MG63 (cell line): ENCODE results near the gene PXDN. TPM values are rescaled to one million over a fixed set of nuclear protein-coding genes. Genes with fewer than 3 reads are reported as not detected.
A peak's percentile ranks its signal among the peaks of the same experiment; 100 is the strongest.
"Not testable (repeated sequence)": the region's sequence is repeated elsewhere in the genome, so short reads cannot be mapped to it uniquely, and the experiment has no call there.

ENCODE experiments used
- DNase-seq: peaks from one replicate; pipeline ENCODE4 v3.0.0-alpha.2; 2020
- H3K27me3 ChIP-seq: fragments of 250-450 bp; sonication (Bioruptor Pico); 2 replicates; pipeline ENCODE4 v1.5.1; 2020; ENCODE audit warnings: mild to moderate bottlenecking, moderate library complexity
- H3K36me3 ChIP-seq: fragments of 250-450 bp; sonication (Bioruptor Pico); 2 replicates; pipeline ENCODE4 v1.5.1; 2020; ENCODE audit warnings: mild to moderate bottlenecking, moderate library complexity
- H3K4me3 ChIP-seq: fragments of 250-450 bp; sonication (Bioruptor Pico); 2 replicates; pipeline ENCODE4 v1.5.1; 2020; ENCODE audit warnings: mild to moderate bottlenecking, moderate library complexity
- H3K9me3 ChIP-seq: fragments of 250-450 bp; sonication (Bioruptor Pico); 2 replicates; pipeline ENCODE4 v1.5.1; 2020; ENCODE audit warnings: mild to moderate bottlenecking, moderate library complexity
- total RNA-seq: library from RNA; depleted of rRNA; stranded (reverse); fragments of >200 nt; shearing (Covaris generic); gene quantifications from 2 replicates; pipeline ENCODE4 v1.2.3, GENCODE V29; 2014; ENCODE audit warnings: low replicate concordance

Gene PXDN
- total RNA-seq, 1 experiment from 2014 or later = 204 TPM

DNA sequence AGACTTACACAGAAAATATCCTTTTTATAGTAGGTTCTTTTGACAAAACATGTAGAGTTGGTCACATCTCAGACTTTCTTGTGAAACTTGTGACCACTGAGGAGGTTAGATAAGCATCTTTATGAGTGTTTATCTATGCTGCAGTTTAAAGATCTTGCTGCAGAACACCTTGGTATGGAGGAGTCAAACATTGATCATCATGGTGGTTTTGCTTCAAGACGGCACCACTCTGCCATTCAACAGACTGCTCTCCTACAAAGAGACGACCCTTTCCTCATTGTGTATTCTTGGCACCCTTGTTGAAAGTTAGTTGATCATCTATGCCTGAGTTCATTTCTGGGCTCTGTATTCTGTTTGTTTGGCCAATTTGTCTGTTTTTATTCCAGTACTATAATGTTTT, 20.0 kb downstream of the PXDN start:
- peaks cover 46% of the 10 kb centered on the region for H3K36me3 ChIP-seq
- DNase-seq, H3K4me3 ChIP-seq, H3K27me3 ChIP-seq, H3K9me3 ChIP-seq: not testable (repeated sequence)

DNA sequence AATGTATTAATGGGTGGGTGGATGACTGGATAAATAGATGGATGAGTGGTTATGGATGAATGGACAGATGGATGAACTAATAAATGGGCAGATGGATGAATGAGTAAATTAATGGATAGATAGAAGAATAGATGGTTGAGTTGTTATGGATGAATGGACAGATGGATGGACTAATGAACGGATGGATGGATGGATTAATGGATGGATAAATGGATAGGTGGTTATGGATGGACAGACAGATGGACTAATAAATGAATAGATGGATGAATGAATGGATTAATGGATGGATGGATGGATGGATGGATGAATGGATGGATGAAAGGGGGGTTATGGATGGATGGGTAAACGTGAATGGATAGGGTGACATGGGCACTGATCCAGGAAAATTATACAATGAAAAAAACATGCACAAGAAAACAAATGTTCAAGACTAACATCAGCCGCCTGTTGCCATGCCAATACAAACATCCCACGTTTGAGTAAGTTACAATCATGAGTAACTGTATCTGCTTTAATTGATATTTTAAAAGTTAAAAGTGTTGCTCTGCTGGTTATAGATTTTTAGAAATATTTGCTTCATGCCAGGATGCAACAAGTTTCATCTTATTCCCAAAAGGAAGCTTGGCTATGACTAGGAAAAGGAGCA, 20.8 kb downstream of the PXDN start:
- DNase-seq = no peak

DNA sequence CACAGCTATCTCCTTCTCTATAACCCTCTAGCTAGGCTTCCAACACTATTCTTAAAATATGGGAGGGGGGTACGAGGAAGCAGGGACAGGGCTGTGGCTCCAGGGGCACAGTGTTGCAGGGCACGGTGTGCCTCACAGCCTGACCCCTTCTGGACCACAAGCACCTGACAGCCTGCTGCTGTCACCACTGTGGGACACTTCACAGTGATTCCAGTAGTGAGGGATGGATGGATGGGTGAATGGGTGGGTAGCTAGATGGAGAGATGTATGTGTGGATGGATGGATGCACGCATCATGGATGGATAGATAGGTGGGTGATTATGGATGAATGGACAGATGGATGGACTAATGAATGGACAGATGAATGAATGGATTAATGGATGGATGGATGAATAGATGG, 21.6 kb downstream of the PXDN start:
- Histone ChIP-seq H3K4me3 (no peak overlapping the region; the same call in 1 of the 2 replicates), H3K27me3 (no peaks in the 10 kb centered on the region)
- no peak for DNase-seq

More for the DNA sequence above, 20.8 kb downstream of the PXDN start:
- Histone ChIP-seq H3K36me3 (peaks cover 49% of the 10 kb centered on the region), H3K27me3 (no peaks in the 10 kb centered on the region), H3K9me3 (no peaks in the 10 kb centered on the region), H3K4me3 (no peak overlapping the region)

DNA sequence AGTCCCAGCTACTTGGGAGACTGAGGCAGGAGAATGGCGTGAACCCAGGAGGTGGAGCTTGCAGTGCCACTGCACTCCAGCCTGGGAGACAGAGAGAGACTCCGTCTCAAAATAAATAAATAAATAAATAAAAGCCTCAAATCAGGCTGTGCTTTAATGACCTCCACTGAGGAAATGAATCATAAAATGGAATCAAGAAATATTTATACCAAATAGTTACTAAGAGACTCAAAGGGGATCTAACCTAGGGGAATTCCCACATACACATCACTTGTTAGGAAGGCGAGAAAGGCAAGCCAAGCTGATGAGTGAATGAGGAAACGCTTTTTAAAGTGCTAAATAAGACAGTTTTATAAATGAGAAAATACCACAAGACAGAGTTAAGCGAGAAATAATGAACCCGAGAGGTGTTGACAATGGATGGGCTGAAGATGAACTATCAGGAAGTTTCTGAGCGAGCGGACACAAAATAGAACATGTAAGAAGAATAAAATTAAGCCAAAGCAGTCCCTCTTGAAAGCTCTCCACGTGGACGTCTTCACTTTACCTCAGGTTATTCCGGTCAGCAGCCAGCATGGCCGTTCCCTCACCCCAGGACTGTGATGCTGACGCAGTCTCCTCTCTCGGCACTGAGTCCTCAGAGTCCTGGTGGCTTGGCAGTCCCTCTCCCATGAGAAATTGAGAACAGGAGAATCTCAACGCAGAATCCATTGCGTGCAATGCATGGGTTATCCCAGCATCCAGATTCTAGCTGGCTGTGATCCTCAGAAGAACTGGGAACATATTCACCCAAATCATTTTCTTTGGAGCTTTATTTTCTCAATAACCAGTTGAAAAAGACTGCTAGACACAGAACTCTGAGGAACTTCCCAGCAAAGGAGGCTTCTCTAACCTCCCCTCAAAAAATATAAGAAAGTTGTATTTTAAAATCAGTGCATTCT, 22.3 kb downstream of the PXDN start:
- peak overlapping the region; percentile 2; the same call in 1 of the 2 replicates for H3K4me3 ChIP-seq
- peak; percentile 65 for DNase-seq
- H3K9me3 ChIP-seq = no peaks in the 10 kb centered on the region
- peaks cover 41% of the 10 kb centered on the region for H3K36me3 ChIP-seq
- no peaks in the 10 kb centered on the region for H3K27me3 ChIP-seq

More for the DNA sequence above, 21.6 kb downstream of the PXDN start:
- peaks cover 45% of the 10 kb centered on the region for H3K36me3 ChIP-seq
- H3K9me3 ChIP-seq = no peaks in the 10 kb centered on the region

DNA sequence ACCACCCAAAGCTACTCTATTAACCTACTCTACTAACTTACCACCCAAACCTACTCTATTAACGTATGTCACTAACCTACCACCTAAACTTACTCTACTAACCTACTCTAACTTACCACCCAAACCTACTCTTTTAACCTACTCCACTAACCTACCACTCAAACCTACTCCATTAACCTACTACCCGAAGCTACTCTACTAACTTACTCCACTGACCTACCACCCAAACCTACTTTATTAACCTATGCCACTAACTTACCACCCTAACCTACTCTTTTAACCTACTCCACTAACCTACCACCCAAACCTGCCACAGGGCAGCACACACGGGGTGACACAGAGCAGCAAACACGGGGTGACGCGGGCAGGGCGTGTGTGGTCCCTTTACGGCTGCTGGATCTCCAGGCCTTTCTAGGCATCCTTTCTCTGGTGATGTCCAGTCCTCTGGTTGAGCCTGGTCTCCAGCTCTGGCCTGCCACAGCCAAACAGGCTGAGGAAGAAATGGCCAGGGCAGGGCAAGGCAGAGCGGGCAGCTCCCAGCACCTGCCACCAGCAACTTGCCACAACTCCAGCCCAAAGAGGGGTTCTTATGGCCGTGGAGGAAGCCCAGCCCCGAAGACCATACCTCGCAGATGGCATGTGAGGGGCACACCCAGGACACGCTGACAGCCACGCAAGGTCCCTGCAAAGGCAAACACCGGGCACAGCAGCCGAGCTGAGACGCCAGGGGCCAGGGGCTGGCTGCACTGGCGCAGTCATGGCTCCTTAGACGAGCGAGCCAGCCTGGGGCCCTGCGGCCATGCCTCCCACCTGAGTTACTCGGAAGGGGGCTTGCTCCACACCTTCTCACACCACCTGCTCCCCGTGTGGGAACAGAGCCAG, 25.7 kb downstream of the PXDN start:
- DNase-seq = no peak
- peaks cover 31% of the 10 kb centered on the region for H3K36me3 ChIP-seq

DNA sequence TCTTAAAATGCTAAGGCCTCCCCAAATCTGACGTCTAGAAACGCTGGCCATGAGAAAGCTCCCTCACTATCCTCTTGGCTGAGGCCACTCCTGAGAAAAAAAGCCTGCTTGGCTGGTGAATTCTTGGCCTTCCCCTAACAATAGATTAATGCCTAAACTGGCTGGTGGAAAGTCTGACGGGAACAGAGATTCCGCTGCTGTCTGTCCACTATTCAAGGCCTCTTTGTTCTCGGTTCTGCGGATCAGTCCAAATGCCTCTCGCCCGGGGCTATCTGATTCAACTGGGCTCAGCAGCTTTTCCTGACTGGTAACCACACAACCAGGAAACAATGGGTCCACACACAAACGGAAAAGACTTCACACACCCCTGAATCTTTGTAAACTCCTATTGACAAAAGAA, 27.2 kb downstream of the PXDN start:
- H3K4me3 ChIP-seq = no peak overlapping the region
- no peak for DNase-seq
- H3K9me3 ChIP-seq = no peaks in the 10 kb centered on the region
- no peaks in the 10 kb centered on the region for H3K27me3 ChIP-seq
- peaks cover 25% of the 10 kb centered on the region for H3K36me3 ChIP-seq

More for the DNA sequence above, 25.7 kb downstream of the PXDN start:
- H3K4me3 ChIP-seq = no peak overlapping the region
- H3K9me3 ChIP-seq = no peaks in the 10 kb centered on the region
- no peaks in the 10 kb centered on the region for H3K27me3 ChIP-seq

DNA sequence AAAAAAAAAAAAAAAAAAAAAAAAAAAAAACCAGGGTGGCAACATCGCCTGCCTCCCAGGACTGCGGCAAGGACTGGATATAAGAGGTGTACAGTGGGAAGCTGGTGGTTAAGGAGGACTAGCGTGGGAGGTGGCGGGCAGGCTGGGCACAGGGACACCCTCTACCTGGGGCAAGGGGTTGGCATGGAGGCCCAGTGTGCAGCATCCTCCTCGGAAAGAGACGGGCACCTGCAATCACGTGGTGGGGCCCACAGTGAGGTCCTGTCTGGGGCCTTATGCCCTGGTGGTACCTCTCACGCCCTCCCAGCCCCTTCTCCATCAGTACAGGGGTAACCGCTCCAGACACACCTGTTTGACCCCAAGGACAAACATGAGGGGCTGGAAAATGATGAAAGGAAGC, 27.9 kb downstream of the PXDN start:
- H3K4me3 ChIP-seq = no peak overlapping the region
- peaks cover 25% of the 10 kb centered on the region for H3K36me3 ChIP-seq
- no peaks in the 10 kb centered on the region for H3K27me3 ChIP-seq
- no peaks in the 10 kb centered on the region for H3K9me3 ChIP-seq
- no peak for DNase-seq

DNA sequence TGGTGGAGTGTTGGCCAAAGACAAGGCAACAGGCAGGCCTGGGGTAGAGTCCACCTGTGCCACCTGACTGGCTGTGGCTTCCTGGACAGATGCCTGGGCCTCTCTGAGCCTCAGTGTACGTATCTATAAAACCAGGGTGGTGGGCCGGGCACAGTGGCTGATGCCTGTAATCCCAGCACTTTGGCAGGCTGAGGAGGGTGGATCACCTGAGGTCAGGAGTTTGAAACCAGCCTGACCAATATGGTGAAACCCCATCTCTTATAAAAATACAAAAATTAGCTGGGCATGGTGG, 28.4 kb downstream of the PXDN start:
- H3K4me3 ChIP-seq, DNase-seq, H3K9me3 ChIP-seq, H3K27me3 ChIP-seq: not testable (repeated sequence)
- peaks cover 25% of the 10 kb centered on the region for H3K36me3 ChIP-seq

DNA sequence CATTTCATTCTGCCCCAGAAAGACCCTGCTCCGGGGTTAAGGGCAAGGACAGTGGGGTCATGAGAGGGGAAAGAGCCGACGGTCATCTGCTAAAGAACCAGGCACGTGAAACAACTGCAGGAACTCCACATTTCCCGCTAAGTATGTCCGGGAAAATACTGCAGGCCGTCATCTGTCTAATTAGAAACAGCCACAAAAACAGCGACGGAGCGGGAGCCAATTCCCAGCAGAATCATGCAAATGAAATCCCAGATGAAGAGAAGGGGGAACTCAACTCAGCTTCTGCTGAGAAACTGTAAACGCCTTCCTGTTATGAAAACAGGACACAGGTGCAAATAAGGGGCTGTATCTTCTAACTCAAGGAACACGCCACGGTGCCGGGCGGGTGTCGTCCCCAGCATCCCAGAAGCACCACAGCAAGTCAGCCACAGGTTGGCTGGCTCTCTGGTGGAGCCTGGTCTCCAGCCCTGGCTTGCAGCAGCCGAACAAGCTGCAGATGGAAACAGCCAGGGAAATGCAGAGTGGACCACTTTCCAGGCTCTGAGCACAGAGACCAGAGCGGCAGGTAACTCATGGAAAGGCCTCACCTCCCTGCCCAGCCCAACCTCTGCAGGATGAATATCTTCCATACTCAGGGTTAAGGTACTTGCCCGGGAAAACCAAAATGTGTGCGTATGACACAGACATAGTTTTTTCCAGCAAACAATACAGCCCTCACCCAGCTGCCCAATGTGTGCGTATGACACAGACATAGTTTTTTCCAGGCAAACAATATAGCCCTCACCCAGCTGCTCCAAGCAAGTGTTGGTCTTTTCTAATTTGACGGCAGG, 28.9 kb downstream of the PXDN start:
- H3K9me3 ChIP-seq = no peaks in the 10 kb centered on the region
- no peak overlapping the region for H3K4me3 ChIP-seq
- DNase-seq = no peak
- peaks cover 23% of the 10 kb centered on the region for H3K36me3 ChIP-seq
- no peaks in the 10 kb centered on the region for H3K27me3 ChIP-seq

DNA sequence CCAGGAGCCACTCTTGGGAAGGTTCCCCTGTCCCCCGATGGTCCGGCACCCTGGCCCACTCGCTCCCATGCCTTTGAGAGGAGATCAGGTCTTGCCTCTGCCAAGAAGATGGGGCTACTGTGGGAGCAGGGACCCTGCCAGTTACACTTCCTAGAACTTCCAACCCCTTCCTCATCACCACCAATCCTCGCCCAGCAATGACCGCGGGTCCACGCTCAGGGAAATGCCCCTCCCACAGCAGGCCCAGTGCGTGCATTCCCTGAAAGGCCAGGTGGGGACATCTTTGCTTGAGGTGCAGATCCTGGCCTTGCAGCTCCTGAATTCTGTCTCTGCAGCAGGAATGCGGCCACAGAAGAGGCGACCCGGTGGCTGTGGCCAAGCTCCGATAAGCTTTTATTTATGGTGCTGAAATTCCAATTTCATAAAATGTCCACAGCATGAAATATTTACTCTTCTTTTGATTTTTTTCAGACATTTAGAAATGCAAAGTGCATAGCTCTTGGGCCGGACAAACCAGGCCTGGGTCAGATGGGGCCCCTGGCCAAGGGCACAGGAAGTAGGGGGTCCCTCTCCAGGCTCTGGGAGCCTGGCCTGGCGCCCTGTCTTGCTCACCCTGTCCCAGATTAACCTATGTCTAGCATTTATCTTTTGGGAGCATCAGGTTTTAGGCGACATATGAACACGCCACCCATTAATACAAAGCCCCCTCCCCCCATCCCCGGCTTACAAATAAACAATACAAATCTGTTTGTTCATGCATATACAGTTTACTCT, 29.8 kb downstream of the PXDN start:
- no peak for DNase-seq
- Histone ChIP-seq H3K36me3 (peaks cover 21% of the 10 kb centered on the region), H3K9me3 (no peaks in the 10 kb centered on the region), H3K4me3 (no peak overlapping the region), H3K27me3 (no peaks in the 10 kb centered on the region)

DNA sequence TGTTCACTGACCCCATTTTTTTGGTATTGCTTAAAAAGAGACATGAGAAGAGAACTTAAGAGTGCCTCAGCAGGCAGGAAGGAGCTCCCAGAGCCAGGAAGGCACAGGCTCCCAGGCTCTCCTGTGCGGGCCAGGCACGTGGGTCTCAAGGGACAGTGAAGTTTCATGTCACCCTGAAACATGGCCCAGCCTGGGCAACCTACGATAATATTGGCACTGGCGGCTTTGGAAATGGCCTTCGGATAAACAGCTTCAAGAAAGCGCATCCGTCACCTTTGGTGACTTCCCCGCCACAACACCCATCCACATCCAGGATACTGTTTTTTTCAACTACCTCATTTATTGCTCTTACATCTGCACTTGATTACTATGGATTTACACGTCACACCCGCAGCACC, 30.5 kb downstream of the PXDN start:
- no peak for DNase-seq
- Histone ChIP-seq H3K36me3 (peaks cover 16% of the 10 kb centered on the region), H3K27me3 (no peaks in the 10 kb centered on the region), H3K4me3 (no peak overlapping the region), H3K9me3 (no peaks in the 10 kb centered on the region)

DNA sequence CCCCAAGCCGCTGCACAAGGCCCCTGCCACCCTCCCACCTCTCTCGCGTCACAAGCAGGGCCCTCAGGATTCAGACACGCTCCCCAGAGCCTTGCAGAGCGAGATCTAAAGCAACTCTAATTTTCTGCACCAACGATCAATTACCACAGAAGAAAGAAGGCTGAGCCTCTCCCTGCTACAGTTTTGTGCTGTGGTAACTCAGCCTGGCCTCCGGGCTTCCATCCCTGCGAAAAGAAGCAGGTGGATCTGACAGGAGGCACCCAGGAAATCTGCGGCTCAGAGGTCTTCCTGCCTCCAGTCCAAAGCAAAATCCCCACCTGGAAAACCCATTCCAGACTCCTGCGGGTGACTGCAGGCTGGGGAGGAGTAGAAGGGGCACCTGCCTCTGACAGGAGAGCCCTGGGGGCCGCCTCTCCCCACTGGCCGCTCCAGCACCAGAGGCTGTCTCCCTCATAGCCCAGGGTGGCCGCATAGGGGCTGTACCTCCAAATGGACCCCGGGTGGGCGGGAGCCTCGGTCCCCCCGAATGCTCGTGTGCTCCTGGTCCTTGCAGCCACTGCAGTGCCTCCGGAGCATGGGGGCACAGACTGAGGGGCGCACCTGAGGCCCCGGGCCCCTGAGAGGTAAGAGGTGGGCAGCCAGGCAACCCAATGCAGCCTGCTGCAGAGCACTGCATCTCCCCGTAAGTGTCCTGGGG, 31.0 kb downstream of the PXDN start:
- H3K36me3 ChIP-seq = peaks cover 12% of the 10 kb centered on the region
- no peak overlapping the region for H3K4me3 ChIP-seq
- no peaks in the 10 kb centered on the region for H3K9me3 ChIP-seq
- no peaks in the 10 kb centered on the region for H3K27me3 ChIP-seq
- no peak for DNase-seq

DNA sequence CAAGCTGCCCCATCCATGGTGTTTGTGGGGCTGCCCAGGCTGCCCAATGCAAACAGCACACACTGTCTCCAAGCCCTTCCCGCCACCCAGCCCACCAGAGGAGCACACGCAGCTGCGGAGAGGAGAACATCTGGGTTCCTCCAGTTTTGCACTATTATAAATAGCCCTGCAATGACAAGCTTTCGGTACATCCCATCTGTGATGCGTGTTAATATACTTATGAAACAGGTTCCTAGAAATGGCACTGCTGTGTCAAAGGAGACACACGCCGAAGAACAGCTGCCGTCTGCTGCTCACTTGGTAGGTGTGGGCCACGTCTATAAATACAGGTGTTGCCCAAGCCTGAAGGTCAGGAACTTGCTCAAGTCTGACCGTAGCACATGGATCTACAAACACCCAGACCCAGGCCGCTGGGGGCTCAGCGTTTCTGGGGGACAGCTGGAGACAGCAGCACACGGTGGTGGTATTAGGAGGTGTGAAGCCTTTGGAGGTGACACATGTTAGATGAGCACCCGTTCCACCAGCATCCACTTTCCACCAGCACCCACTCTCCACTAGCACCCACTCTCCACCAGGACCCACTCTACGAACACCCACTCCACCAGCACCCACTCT, 34.3 kb downstream of the PXDN start:
- H3K27me3 ChIP-seq = no peaks in the 10 kb centered on the region
- H3K9me3 ChIP-seq = no peaks in the 10 kb centered on the region
- peaks cover 13% of the 10 kb centered on the region for H3K36me3 ChIP-seq
- DNase-seq = no peak
- no peak overlapping the region for H3K4me3 ChIP-seq

DNA sequence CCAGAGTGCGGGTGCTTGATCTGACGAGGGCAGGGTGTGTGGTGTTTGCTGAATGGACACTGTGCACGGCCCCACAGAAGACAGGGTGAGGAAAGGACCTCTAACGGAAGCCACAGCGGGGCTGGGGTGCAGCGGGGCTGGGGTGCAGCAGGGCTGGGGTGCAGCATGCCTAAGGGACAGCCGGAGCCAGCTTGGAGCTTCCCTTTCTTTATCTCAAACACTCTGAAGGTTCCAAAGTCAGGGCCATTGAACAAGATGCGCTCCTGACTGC, 35.0 kb downstream of the PXDN start:
- no peak for DNase-seq
- no peaks in the 10 kb centered on the region for H3K27me3 ChIP-seq

More for the DNA sequence above, 35.0 kb downstream of the PXDN start:
- H3K4me3 ChIP-seq = no peak overlapping the region
- H3K9me3 ChIP-seq = no peaks in the 10 kb centered on the region
- H3K36me3 ChIP-seq = peaks cover 17% of the 10 kb centered on the region
